GM12865 (cell line): ENCODE measurements around the gene SPTBN5.

Experiments
- DNase-seq: peaks from one replicate; pipeline ENCODE4 v3.0.0; 2010; ENCODE audit warnings: low read depth
- H3K4me3 ChIP-seq: 2 replicates; pipeline ENCODE4 v1.5.1; 2011; ENCODE audit warnings: mild to moderate bottlenecking, low read depth, low read length, control low read depth
- TF ChIP-seq, protein P1 (sequence below): IDR thresholded peaks from 2 replicates; pipeline ENCODE4 v1.5.1; 2011; ENCODE audit warnings: low read length, control low read depth, low read depth, inconsistent platforms; ENCODE audit not compliant: insufficient read depth; ENCODE audit errors: missing control alignments

The SPTBN5 gene

DNA sequence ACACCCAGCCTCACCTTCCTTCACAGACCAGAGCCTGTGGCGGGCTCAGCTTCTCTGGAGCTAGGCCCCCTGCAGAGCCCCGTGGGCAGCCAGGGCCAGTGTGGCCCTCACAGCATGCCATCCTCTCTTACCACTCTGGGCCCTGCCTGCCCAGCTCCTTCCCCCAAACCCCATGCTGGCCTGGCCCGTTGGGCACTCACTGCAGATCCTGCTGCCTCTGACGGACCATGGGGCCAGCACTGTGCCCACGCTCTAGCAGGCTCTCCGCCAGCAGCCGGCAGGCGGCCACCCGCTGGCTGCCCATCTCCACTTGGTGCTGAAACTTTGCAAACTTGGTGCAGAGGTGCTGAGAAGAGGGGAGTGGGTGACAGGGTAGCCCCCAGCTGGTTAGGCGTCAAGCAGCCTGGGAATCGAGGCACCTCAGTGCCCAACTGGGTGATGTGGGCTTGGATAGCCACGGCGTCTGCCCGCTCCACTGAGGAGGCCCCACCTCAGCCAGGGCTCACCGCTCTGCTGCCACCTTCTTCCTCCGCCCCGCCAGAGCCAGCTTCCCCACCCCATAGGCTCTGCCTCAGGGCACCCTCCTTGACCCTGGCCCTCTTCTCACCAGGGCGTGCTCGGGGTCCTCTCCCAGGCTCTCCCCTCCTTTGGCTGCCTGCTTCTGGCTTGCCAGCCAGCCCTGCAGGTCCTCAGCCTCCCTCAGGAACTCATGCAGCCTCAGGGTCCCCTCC lies 22.5 kb downstream of the SPTBN5 start:
- DNase-seq, result no peak
- no peak overlapping the region for H3K4me3 ChIP-seq
- TF ChIP-seq, protein P1, sequence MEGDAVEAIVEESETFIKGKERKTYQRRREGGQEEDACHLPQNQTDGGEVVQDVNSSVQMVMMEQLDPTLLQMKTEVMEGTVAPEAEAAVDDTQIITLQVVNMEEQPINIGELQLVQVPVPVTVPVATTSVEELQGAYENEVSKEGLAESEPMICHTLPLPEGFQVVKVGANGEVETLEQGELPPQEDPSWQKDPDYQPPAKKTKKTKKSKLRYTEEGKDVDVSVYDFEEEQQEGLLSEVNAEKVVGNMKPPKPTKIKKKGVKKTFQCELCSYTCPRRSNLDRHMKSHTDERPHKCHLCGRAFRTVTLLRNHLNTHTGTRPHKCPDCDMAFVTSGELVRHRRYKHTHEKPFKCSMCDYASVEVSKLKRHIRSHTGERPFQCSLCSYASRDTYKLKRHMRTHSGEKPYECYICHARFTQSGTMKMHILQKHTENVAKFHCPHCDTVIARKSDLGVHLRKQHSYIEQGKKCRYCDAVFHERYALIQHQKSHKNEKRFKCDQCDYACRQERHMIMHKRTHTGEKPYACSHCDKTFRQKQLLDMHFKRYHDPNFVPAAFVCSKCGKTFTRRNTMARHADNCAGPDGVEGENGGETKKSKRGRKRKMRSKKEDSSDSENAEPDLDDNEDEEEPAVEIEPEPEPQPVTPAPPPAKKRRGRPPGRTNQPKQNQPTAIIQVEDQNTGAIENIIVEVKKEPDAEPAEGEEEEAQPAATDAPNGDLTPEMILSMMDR, result no peak

DNA sequence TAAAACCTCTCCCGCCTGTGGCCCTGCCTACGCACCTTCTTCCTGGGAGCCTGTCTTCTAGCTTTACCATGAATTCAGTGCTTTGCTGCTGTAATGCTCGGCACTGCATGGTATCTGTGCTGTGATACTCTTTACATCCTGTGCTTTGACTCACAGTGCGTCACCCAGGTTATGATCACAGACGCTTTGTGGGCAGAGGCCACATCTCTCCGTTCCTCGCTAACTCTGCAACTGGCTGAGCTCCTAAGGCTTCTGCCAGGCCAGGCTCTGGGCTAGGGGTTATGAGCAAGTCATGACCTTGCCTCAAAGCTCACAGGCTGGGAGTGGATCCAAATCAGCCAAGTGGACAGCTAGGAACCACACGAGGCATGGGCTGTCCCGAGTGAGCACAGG lies 23.2 kb downstream of the SPTBN5 start:
- TF ChIP-seq, protein P1, result no peak
- DNase-seq, result no peak
- H3K4me3 ChIP-seq, result no peak overlapping the region

DNA sequence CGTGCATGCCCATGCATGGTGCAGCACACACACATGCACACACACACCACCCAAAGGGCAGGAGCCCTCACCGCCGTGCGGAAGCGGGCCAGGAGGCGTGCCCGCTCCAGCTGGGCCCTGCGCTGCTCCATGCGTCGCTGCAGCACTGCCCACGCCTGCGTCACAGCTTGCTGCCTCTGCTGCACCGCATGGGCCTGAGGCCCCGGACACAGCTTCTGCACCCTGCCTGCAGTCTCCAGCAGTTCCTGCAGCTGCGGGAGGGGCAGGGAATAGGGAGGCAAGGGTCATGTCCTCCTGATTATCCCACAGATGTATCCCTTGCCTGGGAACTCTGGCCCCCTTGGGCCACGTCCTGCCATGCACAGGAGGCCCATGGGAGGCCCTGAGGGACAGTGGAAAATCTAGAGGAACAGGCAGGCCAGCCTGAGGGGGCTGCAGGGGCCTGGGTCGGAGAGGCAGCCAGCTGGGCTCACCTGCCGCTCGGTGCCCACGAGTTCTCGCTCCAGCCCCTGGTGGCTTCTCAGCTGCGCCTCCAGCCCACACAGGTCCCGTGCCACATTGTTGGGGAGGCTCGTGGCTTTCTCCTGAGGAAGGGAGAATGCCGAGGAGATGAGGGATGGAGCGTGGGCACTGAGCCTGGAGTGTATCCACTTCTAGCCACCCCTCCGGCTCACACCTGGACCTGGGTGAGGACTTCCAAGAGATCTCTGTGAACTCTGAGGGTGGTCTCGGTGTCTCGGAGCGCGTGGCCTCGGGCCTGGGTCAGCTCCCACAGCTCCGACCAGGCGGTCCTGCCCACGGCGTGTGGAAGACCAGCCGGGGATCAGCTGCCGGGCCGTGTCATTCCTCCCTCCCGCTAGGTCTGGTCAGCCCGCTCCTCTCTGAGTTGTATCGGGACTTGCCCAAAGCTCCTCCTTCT lies 23.8 kb downstream of the SPTBN5 start:
- TF ChIP-seq, protein P1, result no peak
- no peak overlapping the region for H3K4me3 ChIP-seq
- no peak for DNase-seq

DNA sequence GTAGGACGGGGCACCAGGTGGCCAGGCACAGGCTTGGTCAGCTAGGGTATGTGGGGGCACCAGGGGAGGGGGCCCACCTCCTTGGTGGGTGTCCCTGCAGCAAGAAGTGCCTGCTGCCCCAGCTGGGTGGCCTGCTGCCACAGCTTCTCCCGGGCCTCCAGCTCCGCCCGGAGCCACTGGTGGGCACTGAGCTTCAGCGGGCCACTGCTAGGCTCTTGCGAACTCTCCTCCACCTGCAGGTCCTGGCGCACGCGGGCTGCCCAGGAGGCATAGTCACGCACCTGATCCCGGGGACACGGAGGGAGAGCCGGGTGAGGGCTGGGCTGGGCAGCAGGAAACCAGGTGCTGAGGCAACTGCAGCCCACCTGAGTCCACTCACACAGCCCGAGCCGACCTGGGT lies 25.5 kb downstream of the SPTBN5 start:
- no peak overlapping the region for H3K4me3 ChIP-seq
- no peak for DNase-seq
- TF ChIP-seq, protein P1, result no peak

DNA sequence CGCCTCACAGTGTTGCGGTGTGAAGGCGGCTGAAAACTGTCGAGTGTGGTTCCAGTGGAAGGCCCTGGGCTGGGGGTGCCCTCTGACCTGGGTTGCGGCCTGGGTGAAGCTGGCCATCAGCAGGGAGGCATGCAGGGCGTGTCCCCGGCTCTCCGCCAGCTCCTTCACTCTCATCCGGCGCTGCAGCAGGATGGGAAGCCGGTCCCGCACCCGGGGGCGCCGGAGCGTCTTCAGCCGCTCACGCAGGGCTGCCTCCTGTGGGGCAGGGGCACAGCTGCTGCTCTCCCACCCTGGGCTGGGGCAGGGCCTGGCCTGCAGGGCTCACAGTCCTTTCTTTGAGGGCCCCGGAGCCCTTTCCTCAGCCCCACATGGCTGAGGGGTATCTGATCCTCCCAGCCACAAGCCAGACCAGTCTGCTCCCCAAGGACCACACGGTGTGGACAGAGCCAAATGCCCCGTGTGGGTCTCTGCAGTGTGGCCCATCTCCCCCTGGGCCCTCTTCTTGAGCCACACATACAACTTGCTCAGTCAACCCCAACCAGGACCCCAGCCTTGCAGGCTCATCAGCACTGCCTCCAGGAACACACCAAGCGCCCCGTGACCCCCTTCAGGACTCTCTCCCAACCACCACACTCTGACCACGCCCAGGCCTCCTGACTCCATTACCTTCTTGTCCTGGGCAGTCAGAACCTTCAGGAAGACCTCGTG lies 26.8 kb downstream of the SPTBN5 start:
- TF ChIP-seq, protein P1, result no peak
- no peak overlapping the region for H3K4me3 ChIP-seq
- no peak for DNase-seq

DNA sequence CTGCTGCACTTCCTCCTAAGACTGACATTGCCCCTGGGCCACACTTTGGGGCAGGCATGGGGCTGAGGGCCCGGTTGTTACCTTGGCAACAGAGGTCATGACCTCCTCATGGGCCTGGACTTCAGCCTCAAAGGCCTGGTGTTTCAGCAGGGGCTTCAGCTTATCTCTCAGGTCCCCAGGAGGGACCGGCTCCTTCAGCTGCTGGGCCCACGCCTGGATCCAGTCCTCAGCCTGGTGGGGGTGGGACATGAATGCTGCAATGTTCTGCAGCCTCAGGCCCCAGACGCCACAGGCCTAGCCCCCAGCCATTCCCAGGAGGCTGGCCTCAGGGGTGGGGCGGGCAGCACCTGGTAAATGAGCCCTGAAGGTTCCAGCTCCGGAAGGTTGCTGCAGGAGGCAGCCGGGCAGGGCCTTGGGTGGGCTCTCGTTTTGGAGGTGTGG lies 27.6 kb downstream of the SPTBN5 start:
- no peak overlapping the region for H3K4me3 ChIP-seq
- DNase-seq, result no peak
- TF ChIP-seq, protein P1, result no peak
